HEK293 (cell line): ENCODE data around the gene ANO9.

Source experiments
- BCL11A ChIP-seq: fragments of 450-650 bp; formaldehyde crosslinking; IDR thresholded peaks from 2 replicates; pipeline ENCODE4 v1.5.1; 2016; ENCODE audit warnings: low read depth, missing biosample characterization, missing genetic modification characterization
- BCL11B ChIP-seq: fragments of 450-650 bp; formaldehyde crosslinking; IDR thresholded peaks from 2 replicates; pipeline ENCODE4 v1.5.1; 2016; ENCODE audit warnings: low read depth, missing biosample characterization, missing genetic modification characterization
- KLF17 ChIP-seq: fragments of 450-650 bp; formaldehyde crosslinking; IDR thresholded peaks from 2 replicates; pipeline ENCODE4 v1.5.1; 2016; ENCODE audit warnings: missing biosample characterization, missing genetic modification characterization
- KLF8 ChIP-seq: fragments of 450-650 bp; formaldehyde crosslinking; IDR thresholded peaks from 2 replicates; pipeline ENCODE4 v1.5.1; 2016; ENCODE audit warnings: missing biosample characterization, missing genetic modification characterization
- KLF9 ChIP-seq: fragments of 450-650 bp; formaldehyde crosslinking; IDR thresholded peaks from 2 replicates; pipeline ENCODE4 v1.5.1; 2016; ENCODE audit warnings: missing biosample characterization, missing genetic modification characterization, low read depth
- PATZ1 ChIP-seq: fragments of 450-650 bp; formaldehyde crosslinking; IDR thresholded peaks from 2 replicates; pipeline ENCODE4 v1.5.1; 2016; ENCODE audit warnings: missing biosample characterization, missing genetic modification characterization
- REST ChIP-seq: fragments of 450-650 bp; formaldehyde crosslinking; IDR thresholded peaks from 2 replicates; pipeline ENCODE4 v1.5.1; 2016; ENCODE audit warnings: missing biosample characterization, missing genetic modification characterization
- SALL2 ChIP-seq: fragments of 450-650 bp; formaldehyde crosslinking; IDR thresholded peaks from 2 replicates; pipeline ENCODE4 v1.5.0; 2017; ENCODE audit warnings: missing biosample characterization, mild to moderate bottlenecking, missing genetic modification characterization, borderline replicate concordance
- SP3 ChIP-seq: fragments of 450-650 bp; formaldehyde crosslinking; IDR thresholded peaks from 2 replicates; pipeline ENCODE4 v1.5.1; 2016; ENCODE audit warnings: missing biosample characterization, missing genetic modification characterization
- SP7 ChIP-seq: fragments of 450-650 bp; formaldehyde crosslinking; IDR thresholded peaks from 2 replicates; pipeline ENCODE4 v1.5.1; 2016; ENCODE audit warnings: missing biosample characterization, missing genetic modification characterization
- ZFHX2 ChIP-seq: fragments of 450-650 bp; formaldehyde crosslinking; conservative IDR thresholded peaks from 2 replicates; pipeline ENCODE4 v1.5.1; 2016; ENCODE audit warnings: missing biosample characterization, missing genetic modification characterization
- ZNF121 ChIP-seq: fragments of 450-650 bp; formaldehyde crosslinking; IDR thresholded peaks from 2 replicates; pipeline ENCODE4 v1.5.1; 2016; ENCODE audit warnings: missing biosample characterization, missing genetic modification characterization
- ZNF335 ChIP-seq: fragments of 450-650 bp; formaldehyde crosslinking; conservative IDR thresholded peaks from 2 replicates; pipeline ENCODE4 v1.5.1; 2016; ENCODE audit warnings: missing biosample characterization, missing genetic modification characterization
- ZNF394 ChIP-seq: fragments of 450-650 bp; formaldehyde crosslinking; IDR thresholded peaks from 2 replicates; pipeline ENCODE4 v1.5.1; 2016; ENCODE audit warnings: missing biosample characterization, missing genetic modification characterization, mild to moderate bottlenecking, moderate library complexity, borderline replicate concordance
- ZNF404 ChIP-seq: fragments of 450-650 bp; formaldehyde crosslinking; IDR thresholded peaks from 2 replicates; pipeline ENCODE4 v1.5.1; 2017; ENCODE audit warnings: missing biosample characterization, missing genetic modification characterization
- ZNF596 ChIP-seq: fragments of 450-650 bp; IDR thresholded peaks from 2 replicates; pipeline ENCODE4 v1.5.0; 2018; ENCODE audit warnings: missing biosample characterization, mild to moderate bottlenecking, missing genetic modification characterization, moderate library complexity
- ZNF654 ChIP-seq: fragments of 450-650 bp; formaldehyde crosslinking; IDR thresholded peaks from 2 replicates; pipeline ENCODE4 v1.5.1; 2016; ENCODE audit warnings: low read depth, missing biosample characterization, missing genetic modification characterization
- ZNF768 ChIP-seq: fragments of 450-650 bp; formaldehyde crosslinking; IDR thresholded peaks from 2 replicates; pipeline ENCODE4 v1.5.1; 2018; ENCODE audit warnings: missing biosample characterization, mild to moderate bottlenecking, missing genetic modification characterization
- ZSCAN5A ChIP-seq: fragments of 450-650 bp; formaldehyde crosslinking; IDR thresholded peaks from 2 replicates; pipeline ENCODE4 v1.5.1; 2016; ENCODE audit warnings: missing biosample characterization, missing genetic modification characterization
- ZXDB ChIP-seq: fragments of 450-650 bp; formaldehyde crosslinking; IDR thresholded peaks from 2 replicates; pipeline ENCODE4 v1.5.1; 2016; ENCODE audit warnings: missing biosample characterization, missing genetic modification characterization
- TF ChIP-seq, protein P1 (sequence below): fragments of 450-650 bp; formaldehyde crosslinking; conservative IDR thresholded peaks from 2 replicates; pipeline ENCODE4 v1.5.1; 2016; ENCODE audit warnings: low read depth, missing biosample characterization, missing genetic modification characterization
- TF ChIP-seq, protein P2 (sequence below): fragments of 450-650 bp; formaldehyde crosslinking; IDR thresholded peaks from 2 replicates; pipeline ENCODE4 v1.5.1; 2016; ENCODE audit warnings: missing biosample characterization, missing genetic modification characterization
- TF ChIP-seq, protein P3 (sequence below): fragments of 450-650 bp; formaldehyde crosslinking; optimal IDR thresholded peaks from 2 replicates; pipeline ENCODE3; 2016; ENCODE audit warnings: missing biosample characterization, mild to moderate bottlenecking, missing genetic modification characterization

The ANO9 gene

DNA sequence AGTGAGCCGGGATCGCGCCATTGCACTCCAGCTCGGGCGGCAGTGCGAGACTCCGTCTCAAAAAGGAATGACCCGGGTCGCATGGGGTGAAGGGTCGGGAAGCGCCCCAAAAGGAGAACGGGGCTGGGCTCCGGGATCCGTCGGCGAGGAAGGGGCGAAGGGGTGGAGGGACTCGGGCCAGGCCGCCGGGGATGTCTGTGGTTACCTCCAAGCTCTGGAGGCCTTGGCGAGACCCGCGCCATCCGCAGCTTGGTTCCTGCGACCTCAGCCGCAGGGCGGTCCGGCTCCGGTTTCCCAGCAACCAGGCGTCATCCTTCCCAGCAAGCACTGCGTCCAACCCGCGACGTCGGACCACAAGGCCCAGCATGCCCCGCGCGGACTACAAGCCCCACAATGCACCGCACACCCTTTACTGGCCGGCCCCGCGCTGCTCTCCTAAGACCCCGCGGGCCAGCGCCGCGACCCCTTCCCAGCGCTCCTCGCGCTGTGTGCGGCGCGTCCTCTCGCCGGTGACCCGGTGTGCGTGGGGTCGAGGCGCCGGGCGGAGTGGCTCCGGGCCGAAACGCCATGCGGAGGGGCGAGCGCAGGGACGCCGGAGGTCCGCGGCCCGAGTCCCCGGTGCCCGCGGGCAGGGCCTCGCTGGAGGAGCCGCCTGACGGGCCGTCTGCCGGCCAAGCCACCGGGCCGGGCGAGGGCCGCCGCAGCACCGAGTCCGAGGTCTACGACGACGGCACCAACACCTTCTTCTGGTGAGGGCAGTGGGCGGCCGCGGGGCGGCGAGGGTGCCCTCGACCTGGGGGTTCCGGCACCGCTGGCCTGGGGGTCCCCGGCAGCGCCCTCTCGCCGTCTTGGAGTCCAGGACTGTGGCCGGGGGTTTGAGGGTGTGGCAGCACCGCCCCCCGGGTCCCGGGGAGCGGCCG lies 8.3 kb upstream of the ANO9 start, which contains the start of gene PTDSS2 (continued):
- TF ChIP-seq, protein P1, sequence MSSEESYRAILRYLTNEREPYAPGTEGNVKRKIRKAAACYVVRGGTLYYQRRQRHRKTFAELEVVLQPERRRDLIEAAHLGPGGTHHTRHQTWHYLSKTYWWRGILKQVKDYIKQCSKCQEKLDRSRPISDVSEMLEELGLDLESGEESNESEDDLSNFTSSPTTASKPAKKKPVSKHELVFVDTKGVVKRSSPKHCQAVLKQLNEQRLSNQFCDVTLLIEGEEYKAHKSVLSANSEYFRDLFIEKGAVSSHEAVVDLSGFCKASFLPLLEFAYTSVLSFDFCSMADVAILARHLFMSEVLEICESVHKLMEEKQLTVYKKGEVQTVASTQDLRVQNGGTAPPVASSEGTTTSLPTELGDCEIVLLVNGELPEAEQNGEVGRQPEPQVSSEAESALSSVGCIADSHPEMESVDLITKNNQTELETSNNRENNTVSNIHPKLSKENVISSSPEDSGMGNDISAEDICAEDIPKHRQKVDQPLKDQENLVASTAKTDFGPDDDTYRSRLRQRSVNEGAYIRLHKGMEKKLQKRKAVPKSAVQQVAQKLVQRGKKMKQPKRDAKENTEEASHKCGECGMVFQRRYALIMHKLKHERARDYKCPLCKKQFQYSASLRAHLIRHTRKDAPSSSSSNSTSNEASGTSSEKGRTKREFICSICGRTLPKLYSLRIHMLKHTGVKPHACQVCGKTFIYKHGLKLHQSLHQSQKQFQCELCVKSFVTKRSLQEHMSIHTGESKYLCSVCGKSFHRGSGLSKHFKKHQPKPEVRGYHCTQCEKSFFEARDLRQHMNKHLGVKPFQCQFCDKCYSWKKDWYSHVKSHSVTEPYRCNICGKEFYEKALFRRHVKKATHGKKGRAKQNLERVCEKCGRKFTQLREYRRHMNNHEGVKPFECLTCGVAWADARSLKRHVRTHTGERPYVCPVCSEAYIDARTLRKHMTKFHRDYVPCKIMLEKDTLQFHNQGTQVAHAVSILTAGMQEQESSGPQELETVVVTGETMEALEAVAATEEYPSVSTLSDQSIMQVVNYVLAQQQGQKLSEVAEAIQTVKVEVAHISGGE (tag by site-specific recombination): 0 out of 2 replicates have a peak, but pooled peaks have one; percentile 30
- TF ChIP-seq ZNF394 (tag by site-specific recombination) (no peak), SALL2 (tag by site-specific recombination) (no peak), ZNF335 (tag by site-specific recombination) (peak; percentile 72), ZNF404 (tag by site-specific recombination) (no peak), ZNF121 (peak; percentile 61; the same call in 1 of the 2 replicates), KLF8 (peak; percentile 34; the same call in 1 of the 2 replicates), SP7 (peak; percentile 58), BCL11B (tag by site-specific recombination) (peak; percentile 84), ZSCAN5A (tag by site-specific recombination) (no peak), ZXDB (tag by site-specific recombination) (peak; percentile 84), ZNF596 (0 out of 2 replicates have a peak, but pooled peaks have one; percentile 30), KLF9 (tag by site-specific recombination) (peak; percentile 41; the same call in 1 of the 2 replicates), ZFHX2 (no peak), REST (tag by site-specific recombination) (no peak), ZNF768 (tag by site-specific recombination) (no peak), KLF17 (peak; percentile 59; the same call in 1 of the 2 replicates), BCL11A (peak; percentile 51; the same call in 1 of the 2 replicates), PATZ1 (tag by site-specific recombination) (peak; percentile 20; the same call in 1 of the 2 replicates), SP3 (tag by site-specific recombination) (peak; percentile 63; the same call in 1 of the 2 replicates), ZNF654 (no peak)
- TF ChIP-seq, protein P2, sequence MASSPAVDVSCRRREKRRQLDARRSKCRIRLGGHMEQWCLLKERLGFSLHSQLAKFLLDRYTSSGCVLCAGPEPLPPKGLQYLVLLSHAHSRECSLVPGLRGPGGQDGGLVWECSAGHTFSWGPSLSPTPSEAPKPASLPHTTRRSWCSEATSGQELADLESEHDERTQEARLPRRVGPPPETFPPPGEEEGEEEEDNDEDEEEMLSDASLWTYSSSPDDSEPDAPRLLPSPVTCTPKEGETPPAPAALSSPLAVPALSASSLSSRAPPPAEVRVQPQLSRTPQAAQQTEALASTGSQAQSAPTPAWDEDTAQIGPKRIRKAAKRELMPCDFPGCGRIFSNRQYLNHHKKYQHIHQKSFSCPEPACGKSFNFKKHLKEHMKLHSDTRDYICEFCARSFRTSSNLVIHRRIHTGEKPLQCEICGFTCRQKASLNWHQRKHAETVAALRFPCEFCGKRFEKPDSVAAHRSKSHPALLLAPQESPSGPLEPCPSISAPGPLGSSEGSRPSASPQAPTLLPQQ: peak; percentile 43
- TF ChIP-seq, protein P3, sequence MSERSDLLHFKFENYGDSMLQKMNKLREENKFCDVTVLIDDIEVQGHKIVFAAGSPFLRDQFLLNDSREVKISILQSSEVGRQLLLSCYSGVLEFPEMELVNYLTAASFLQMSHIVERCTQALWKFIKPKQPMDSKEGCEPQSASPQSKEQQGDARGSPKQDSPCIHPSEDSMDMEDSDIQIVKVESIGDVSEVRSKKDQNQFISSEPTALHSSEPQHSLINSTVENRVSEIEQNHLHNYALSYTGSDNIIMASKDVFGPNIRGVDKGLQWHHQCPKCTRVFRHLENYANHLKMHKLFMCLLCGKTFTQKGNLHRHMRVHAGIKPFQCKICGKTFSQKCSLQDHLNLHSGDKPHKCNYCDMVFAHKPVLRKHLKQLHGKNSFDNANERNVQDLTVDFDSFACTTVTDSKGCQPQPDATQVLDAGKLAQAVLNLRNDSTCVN (tag by site-specific recombination): peak; percentile 87
